ENCODE data around the gene COL8A1. TPM values are rescaled to one million over a fixed set of nuclear protein-coding genes. Genes with fewer than 3 reads are reported as not detected.

The COL8A1 gene
- total and polyA plus RNA-seq, 10 of the 15 experiments (the other 5 are each of a cell fraction or from before 2014, with no cell fraction given), result 0.04 to 0.73 (median 0.10) TPM; not detected in 5

GRCh38 chr3:99757966-99758365 lies 119.6 kb downstream of the COL8A1 start:
- intact Hi-C loops (cut with micrococcal nuclease; ENCODE audit: unreplicated experiment) (loop anchor here (10.0 kb wide), 1 partner anchor 643 kb away; no protein-coding TSS in a partner anchor), in situ Hi-C loops (cut with MboI) (loop anchor here (10.0 to 25.0 kb wide), 2 partner anchors 733 to 1146 kb away; no protein-coding TSS in a partner anchor)
- FAIRE-seq, result no peak
- Histone ChIP-seq H3K36me3 (ENCODE audit: control insufficient read depth in 2 of 2, insufficient read depth in 2 of 2, low read length in 1 of 2) (no peaks in the 10 kb centered on the region), H3K27ac (ENCODE audit: control insufficient read depth, insufficient read depth) (no peak overlapping the region), H3K4me3 (no peak overlapping the region), H2AFZ (ENCODE audit: control insufficient read depth, low read depth, low read length) (no peak overlapping the region), H3K79me2 (ENCODE audit: control insufficient read depth, insufficient read depth, low read length) (no peaks in the 10 kb centered on the region), H4K20me1 (ENCODE audit: control insufficient read depth, insufficient read depth) (no peaks in the 10 kb centered on the region; the same call in 1 of the 2 replicates), H3K27me3 (replicated peaks in 1 of 2; ENCODE audit: control insufficient read depth in 2 of 2, insufficient read depth in 2 of 2, low read length in 1 of 2) (no peaks in the 10 kb centered on the region; a peak in 1 of 4 replicates), H3K9me3 (replicated peaks; ENCODE audit: control insufficient read depth, insufficient read depth, low read length) (no peaks in the 10 kb centered on the region), H3K9ac (ENCODE audit: control insufficient read depth, insufficient read depth, low read length) (no peak overlapping the region), H3K4me1 (ENCODE audit: control insufficient read depth, insufficient read depth, low read length) (no peaks in the 10 kb centered on the region), H3K4me2 (ENCODE audit: control insufficient read depth, insufficient read depth) (no peak overlapping the region)
- DNase-seq (ENCODE audit: low read depth, low spot score), result no peak
- no TSS peak for BruUV-seq (replicated peaks)
- RAD21 ChIA-PET (ENCODE audit: unreplicated experiment), result no interaction called here
- WGBS (ENCODE audit: insufficient coverage, insufficient replicate concordance, low lambda C conversion rate, missing lambda C conversion rate), result 0% methylated on average over 2 of the region's 2 CpGs
- ATAC-seq, result no peak
- CTCF ChIA-PET, result no interaction called here
- POLR2A ChIA-PET, result no interaction called here
- TF ChIP-seq TCF3 (IDR thresholded peaks at IDR 0.05; ENCODE audit: borderline replicate concordance, insufficient read depth, low read depth, low read length), result no peak
- TF ChIP-seq HDGF (IDR thresholded peaks at IDR 0.05), result no peak
- no peak for TF ChIP-seq ZBTB4 (CRISPR knock-in tag; IDR thresholded peaks at IDR 0.05)
- no peak for TF ChIP-seq BACH1 (IDR thresholded peaks at IDR 0.05; ENCODE audit: borderline replicate concordance)
- no peak for TF ChIP-seq CEBPB (IDR thresholded peaks at IDR 0.05; ENCODE audit: borderline replicate concordance in 1 of 2, low read depth in 2 of 2, low read length in 2 of 2)
- TF ChIP-seq SREBF2 (IDR thresholded peaks at IDR 0.05; ENCODE audit: low read length), result no peak
- no peak for TF ChIP-seq RBBP5 (conservative IDR thresholded peaks at IDR 0.05)
- no peak for TF ChIP-seq ZZZ3 (IDR thresholded peaks at IDR 0.05; ENCODE audit: control insufficient read depth, insufficient read length, low read depth)
- TF ChIP-seq RCOR1 (conservative IDR thresholded peaks at IDR 0.05; ENCODE audit: low read depth, low read length), result no peak
- no peak for TF ChIP-seq RELA (IDR thresholded peaks at IDR 0.05; ENCODE audit: borderline replicate concordance, partially characterized antibody)
- TF ChIP-seq FOXK2 (IDR thresholded peaks at IDR 0.05), result no peak
- TF ChIP-seq NFXL1 (IDR thresholded peaks at IDR 0.05; ENCODE audit: borderline replicate concordance), result no peak
- TF ChIP-seq CEBPZ (IDR thresholded peaks at IDR 0.05; ENCODE audit: low read depth, low read length), result no peak
- TF ChIP-seq BCL3 (IDR thresholded peaks at IDR 0.05; ENCODE audit: borderline replicate concordance, insufficient read depth, low read depth, low read length, poor library complexity, severe bottlenecking), result no peak
- no peak for TF ChIP-seq CTCF (IDR thresholded peaks at IDR 0.05 in 2 of 3, conservative IDR thresholded peaks at IDR 0.05 in 1 of 3; ENCODE audit: control insufficient read depth in 2 of 3, extremely low read depth in 1 of 3, insufficient read depth in 1 of 3, low read depth in 3 of 3, low read length in 3 of 3)
- SMC1A ChIA-PET (ENCODE audit: uncharacterized antibody, unreplicated experiment), result interaction anchor here (1.0 to 1.1 kb wide), 2 partner anchors 734 to 764 kb away, joined by 3 to 4 read pairs; no protein-coding TSS in a partner anchor

Data from GM12878 (cell line).